Parietal lobe (tissue), 1 donor: Measurements from ENCODE around the gene CLTC. TPM values are rescaled to one million over a fixed set of nuclear protein-coding genes. Genes with fewer than 3 reads are reported as not detected.

Source experiments
- total RNA-seq: library from RNA; depleted of rRNA; stranded (reverse); fragments of >200 nt; gene quantifications from one replicate; pipeline ENCODE4 v1.2.3, GENCODE V29; 2014

Gene CLTC
- 358 TPM for total RNA-seq

DNA sequence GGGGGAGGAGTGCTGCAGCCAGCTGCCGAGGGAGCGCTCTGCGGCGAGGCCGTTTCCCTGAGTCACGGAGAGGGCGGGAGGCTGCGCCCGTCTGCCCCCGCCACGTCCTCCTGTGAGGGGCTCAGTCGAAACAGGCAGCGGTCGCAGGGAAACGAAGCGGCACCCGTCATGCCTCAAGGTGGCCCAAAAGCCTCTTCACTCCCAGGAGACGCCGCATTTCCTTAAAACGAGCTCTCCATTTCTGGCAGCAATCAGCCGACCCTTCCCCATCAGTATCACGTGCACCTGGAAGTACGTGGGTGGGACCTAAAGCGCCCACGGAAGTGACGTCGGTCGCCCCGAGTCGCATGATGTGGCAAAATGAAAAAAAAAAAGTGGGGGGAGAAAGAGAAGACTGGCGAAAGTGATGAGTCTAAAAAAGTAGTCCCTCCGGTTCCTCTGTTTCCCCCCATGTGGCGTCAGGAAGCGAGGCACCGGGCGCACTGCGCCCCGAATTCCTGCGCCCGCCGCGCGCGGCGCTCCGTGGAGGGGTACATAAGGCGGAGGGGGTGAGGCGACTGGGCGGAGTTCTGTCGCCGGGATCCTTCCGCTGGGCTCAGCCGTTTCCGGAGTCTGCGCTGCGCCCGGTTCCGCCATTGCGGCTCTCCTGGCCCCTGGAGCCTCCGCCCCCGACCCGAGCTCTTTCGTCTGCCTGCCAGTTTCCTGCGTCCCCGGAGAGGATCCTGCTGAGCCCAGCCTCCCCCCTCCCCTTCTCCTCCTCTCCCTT lies at the start of gene CLTC:
Gene CLTC (plus strand): TSS at position 598 of the 766 bp plus-strand sequence. CDS start 237 bp downstream, outside the sequence.

DNA sequence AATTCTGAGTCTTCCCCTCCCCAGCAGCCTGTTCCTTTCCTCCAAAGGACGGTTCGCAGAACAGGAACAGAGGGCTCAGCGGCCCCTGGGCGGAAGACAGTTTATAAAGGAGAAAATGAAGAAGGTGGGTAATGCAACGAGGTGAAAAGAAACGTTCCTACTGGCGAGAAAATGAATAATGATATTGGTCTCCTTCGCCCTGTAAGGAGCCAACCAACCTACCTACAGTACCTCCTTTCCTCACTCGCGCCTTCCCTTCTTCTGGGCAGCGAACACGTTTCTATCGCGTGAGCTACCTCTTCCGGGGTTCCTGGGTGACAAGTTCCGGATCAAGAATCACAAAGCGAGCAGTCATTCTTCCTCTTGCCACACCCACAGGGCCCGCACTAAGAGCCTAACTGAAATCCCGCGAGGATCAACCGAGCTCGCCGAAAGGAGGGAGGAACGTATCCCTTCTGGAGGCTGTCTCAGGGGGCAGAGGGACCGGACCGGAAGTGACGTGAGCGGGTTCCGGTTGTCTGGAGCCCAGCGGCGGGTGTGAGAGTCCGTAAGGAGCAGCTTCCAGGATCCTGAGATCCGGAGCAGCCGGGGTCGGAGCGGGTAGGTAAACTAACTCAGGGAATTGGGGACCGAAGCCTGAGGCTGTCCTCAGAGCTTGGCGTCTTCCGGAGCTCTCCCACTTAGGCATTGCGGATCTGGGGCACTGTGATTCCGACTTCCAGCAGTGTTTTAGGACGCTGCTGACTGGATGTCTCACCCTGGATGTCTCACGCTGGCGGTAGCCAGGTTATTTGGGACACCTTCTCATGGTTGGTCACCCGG lies 87.7 kb downstream of the CLTC start, which contains the start of the genes PTRH2 and VMP1:
Gene PTRH2 (minus strand): TSS at position 282 of the 822 bp plus-strand sequence. CDS start 9,452 bp downstream, outside the sequence.
Gene VMP1 (plus strand): TSS at position 506 of the 822 bp plus-strand sequence. CDS start 23,793 bp downstream, outside the sequence.

Other genes starting within 250 kb of the CLTC start
- gene DHX40, start 54.3 kb upstream of the CLTC start, total RNA-seq: 86.7 TPM
- 32.2 TPM for gene PTRH2, start 87.5 kb downstream of the CLTC start, total RNA-seq
- gene VMP1, start 87.8 kb downstream of the CLTC start, total RNA-seq: 166 TPM